Erythroblast (primary cell): ENCODE data around the gene GLB1L.

Experiments used
- GATA1 ChIP-seq: IDR thresholded peaks from 2 replicates; pipeline ENCODE4 v1.6.1; 2011; ENCODE audit warnings: low read depth, mild to moderate bottlenecking, control low read depth, low read length, moderate library complexity
- POLR2A ChIP-seq: IDR thresholded peaks from 2 replicates; pipeline ENCODE4 v1.6.1; 2011; ENCODE audit warnings: mild to moderate bottlenecking, low read length

DNA sequence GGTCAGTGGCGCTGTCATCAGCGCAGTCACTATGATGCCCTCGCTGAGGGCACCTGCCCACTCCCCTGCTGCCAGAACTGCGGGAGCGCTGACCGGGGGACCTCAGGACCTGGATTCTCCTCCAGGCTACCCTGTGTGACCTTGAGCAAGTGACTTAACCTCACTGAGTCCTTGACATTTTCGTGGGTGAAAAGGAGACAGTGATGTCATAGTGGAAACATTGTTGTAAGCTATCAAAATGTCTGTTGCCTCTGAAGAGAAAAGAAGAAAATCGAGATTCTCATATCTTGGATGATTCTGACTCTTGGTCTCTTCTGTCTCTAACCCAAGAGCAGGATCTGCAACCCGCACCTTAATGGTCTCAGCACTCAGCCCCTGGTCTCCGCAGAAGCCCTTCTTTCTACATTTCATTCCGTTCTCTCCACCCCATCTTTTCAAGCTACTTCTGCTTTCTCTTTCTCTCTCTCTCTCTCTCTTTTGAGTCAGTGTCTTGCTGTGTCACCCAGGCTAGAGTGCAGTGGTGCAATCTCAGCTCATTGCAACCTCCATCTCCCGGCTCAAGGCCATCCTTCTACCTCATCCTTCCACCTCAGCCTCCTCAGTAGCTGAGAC lies 9.5 kb upstream of the GLB1L start:
- TF ChIP-seq POLR2A (no peak), GATA1 (no peak)
